NCI-H526 treated with DMSO at 0.1 percent for 48 hours (cell line): Measurements from ENCODE around the gene MTARC2.
A peak's percentile ranks its signal among the peaks of the same experiment; 100 is the strongest.
"Not testable (repeated sequence)": the region's sequence is repeated elsewhere in the genome, so short reads cannot be mapped to it uniquely, and the experiment has no call there.

ENCODE experiments used
- DNase-seq: peaks from one replicate; lab custom pipeline; 2025; lab: John Stamatoyannopoulos, UW

Gene MTARC2

DNA sequence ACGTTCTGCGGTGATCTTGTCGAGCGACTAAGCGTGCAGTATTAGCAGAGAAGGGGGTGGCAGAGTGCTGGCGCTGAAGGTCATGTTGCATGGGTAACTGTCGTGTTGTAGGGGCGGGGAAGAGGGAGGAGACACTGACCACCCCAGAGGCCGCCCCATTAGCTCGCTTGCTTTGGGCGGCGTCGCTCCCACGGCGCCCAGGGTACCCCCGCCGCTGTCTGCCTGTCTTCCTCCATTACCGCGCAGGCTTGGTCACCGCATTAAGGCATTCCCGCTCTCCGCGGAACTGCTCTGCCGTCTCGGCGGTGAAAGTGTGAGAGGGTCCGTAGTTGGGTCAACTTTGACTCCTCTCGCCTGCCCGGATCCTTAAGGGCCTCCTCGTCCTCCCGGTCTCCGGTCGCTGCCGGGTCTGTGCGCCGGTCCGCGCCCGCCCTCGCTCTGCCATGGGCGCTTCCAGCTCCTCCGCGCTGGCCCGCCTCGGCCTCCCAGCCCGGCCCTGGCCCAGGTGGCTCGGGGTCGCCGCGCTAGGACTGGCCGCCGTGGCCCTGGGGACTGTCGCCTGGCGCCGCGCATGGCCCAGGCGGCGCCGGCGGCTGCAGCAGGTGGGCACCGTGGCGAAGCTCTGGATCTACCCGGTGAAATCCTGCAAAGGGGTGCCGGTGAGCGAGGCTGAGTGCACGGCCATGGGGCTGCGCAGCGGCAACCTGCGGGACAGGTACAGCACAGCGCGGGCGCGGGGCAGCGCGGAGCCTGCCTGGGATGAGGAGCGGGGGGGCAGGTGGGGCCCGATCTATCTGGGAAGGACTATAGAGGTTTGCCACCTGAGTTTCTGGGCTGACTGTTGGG, at the start of gene MTARC2:
Gene MTARC2, plus strand, starts transcription at position 234 of the 846 bp plus-strand sequence. Its CDS starts 210 bp downstream, at position 444.
- DNase-seq, result peak; percentile 53

DNA sequence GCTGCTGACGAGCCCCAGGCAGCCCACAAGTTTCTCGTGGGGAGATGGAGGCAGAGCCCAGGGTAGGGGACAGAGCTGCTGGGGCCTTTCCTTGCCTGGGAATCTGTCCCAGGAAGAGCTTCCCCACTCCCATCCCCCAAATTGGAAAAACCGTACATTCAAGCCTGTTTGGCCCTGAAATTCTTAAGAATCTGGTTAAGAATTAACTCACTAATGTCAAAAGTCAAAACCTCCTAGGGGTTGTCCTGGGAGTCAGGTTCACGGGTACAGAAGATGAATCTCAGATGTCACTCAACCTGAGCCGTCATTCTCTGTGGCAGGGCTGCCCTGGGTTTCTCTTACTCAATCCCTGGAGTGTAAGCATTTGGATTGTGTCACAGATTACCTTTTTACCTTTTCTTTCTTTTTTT, 49.5 kb upstream of the MTARC2 start:
- DNase-seq, result no peak

DNA sequence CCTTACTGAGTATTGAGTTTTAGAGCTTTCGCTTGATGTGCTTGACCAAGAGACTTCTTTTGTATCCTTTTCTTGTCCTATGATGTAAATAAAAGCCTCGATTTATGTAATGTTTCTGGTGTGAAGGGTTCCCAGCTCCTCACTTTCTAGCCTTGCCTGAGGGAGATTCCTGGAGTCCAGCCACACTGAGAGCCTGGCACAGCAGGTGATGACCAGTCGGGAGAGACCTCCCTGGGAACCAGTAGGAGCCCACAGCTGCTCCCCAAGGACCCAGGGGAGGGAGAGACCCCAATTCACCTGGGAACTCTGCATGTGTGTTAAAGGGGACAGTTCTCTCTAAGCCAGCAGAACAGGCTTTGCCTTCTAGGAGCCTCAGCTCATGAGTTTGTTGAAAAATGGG, 49.1 kb upstream of the MTARC2 start:
- DNase-seq, result no peak

DNA sequence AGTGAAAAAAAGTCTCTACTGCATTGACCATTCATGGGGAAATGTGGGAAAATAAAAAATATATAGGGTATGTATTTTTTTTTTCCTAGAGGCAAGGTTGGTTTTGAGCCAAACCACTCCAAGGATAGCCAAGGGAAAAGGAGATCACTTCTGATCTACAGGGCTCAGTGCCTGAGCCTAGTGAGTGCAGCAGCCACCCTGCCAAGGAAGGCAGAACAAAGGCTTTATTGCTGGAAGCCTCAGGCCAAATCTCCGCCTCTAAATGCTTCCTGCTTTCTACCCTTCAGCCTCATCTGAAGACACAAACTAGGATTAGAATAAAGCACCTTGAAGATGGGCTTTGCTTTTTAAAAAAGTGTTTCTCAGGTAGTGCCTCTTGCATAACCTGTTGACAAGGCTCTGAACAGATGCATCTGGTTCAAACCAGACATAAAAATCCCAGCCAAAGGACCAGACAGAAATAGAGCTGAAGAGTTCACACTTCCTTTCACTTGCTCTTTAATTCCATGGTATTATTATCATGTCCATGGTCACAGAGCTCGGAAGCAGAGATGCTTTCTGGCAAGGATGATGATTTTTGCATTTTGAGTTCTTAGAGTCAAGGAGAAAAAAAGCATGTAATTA, 47.5 kb upstream of the MTARC2 start:
- DNase-seq, result no peak

DNA sequence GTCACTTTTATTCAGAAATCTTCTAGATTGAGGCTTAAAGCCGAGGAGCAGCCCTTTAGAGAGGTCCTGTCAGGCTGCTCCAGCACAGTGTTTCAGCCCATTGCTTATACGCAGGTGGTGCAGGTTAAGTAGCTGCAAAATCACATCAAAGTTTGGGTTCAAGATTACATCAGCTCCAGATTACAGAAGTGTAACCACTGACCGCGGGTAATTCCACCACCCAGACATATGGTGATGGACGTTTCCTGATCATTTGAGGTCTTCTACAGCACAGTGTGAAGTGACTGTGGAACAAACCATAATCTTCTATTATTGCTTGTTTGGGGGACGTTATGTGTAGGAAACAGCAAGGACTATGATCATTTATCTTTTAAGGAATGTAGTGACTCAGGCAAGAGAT, 46.1 kb upstream of the MTARC2 start:
- DNase-seq, result no peak

DNA sequence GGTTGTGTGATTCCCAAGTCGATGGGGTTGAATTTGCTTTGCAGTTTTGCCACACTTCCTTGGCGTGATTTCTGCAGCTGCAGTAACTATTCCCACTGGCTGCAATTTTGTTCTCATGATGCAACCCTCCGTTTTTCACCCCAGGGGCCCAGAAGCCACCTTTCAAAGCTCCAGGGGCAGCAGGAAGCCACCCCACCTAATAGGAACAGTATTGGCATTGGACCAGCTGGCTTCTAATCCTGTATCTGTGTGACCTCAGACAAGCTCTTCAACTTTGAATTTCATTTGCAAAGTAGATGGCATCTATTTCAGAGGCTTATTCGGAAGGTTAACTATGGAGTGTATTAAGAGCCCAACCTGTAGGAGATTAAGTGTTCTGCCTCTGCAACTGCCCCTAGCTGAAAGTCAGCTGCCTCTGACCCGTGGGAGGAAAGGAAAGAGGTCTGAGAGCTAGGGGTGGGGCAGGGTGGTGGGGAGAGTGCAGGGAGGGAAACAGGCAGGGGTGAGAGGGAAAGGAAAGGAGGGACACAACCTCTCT, 45.3 kb upstream of the MTARC2 start:
- DNase-seq, result no peak

DNA sequence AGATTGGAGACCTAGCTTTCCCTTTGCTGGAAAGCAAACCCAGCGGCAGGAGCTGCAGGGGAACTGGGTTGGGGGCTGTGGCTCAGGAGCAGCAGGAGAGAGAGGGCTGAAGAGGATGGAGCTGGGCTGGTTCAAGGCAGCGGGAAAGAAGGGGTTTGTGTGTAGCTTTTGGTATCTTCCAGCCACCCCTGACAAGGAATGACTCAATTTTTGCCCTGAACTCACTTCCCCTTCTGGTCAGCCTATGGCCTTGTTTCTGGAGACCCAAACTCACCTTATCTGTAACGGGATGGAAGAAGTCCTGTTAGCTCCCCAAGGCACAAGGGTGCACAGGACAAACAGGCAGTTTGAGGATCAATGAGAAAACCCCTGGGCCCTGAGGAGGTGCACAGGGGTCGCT, 44.8 kb upstream of the MTARC2 start:
- DNase-seq, result no peak

DNA sequence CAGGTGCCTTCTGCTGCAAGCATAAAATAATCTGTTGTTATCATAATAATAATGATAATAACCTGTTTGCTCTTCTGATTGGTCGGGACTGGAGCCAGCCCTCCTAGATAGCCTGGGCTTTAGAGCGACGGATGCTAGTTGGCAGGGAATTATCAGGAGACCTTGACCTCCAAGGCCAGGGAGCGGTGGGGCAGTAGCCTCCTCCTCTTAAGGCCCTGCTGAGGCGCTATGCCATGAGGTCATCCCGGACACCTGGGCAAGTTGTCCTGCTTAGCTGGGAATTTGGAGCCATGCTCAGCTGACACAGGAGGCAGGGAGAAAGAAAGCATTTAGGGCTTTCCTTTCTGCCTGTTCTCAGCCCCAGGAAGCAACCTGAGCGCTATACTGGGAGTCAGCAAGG, 42.3 kb upstream of the MTARC2 start:
- DNase-seq, result no peak

DNA sequence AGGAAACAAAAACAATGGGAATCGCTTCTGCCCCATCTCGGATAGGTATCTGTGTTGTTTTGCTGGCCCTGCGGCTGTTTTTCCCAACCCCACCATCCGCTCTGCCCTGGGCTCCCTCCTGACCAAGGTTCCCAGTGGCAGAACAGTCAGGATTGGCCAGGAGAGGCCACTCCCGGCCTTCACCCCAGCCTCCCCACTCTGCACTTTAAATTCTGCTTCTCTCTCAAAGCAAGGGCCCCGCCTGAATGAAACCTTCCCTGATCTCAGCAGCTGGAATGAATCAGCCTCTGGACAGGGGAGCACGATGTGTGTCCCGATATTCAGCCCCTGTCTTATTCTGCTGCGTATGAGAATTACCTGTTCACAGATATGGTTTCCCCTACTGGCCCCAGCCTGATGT, 41.6 kb upstream of the MTARC2 start:
- DNase-seq, result no peak

DNA sequence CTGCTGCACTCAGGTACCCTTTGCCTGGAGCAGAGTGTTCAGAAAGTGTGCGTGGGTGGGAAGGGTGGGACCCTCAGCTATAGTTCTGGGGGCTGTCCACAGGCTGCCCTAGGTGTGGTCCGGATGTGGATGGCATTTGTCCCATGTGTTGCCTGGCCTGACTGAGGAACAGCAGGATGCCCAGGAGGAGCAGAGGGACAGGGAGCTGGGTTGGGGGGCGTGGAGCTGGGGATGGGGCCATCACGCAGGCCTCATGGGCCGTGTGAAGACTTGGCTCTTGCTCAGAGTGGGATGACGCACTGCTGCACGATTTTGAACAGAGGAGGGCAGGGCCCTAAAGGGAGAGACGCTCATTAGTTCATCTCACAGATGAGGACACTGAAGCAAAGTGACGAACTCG, 41.0 kb upstream of the MTARC2 start:
- no peak for DNase-seq

DNA sequence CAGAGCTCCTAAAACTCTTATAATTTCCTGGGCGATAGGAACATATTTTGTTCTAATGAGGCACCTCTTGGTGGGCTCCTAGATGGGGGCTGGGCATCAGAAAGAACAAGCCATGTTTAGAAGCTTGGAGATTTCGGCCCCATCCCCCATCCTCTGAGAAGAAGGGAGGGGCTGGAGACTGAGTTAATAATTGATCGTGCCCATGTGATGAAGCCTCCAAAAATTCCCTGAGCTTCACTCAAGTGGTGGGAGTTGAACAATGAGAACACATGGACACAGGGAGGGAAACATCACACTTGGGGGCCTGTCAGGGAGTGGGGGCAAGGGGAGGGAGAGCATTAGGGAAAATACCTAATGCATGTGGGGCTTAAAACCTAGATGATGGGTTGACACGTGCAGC, 39.9 kb upstream of the MTARC2 start:
- no peak for DNase-seq

DNA sequence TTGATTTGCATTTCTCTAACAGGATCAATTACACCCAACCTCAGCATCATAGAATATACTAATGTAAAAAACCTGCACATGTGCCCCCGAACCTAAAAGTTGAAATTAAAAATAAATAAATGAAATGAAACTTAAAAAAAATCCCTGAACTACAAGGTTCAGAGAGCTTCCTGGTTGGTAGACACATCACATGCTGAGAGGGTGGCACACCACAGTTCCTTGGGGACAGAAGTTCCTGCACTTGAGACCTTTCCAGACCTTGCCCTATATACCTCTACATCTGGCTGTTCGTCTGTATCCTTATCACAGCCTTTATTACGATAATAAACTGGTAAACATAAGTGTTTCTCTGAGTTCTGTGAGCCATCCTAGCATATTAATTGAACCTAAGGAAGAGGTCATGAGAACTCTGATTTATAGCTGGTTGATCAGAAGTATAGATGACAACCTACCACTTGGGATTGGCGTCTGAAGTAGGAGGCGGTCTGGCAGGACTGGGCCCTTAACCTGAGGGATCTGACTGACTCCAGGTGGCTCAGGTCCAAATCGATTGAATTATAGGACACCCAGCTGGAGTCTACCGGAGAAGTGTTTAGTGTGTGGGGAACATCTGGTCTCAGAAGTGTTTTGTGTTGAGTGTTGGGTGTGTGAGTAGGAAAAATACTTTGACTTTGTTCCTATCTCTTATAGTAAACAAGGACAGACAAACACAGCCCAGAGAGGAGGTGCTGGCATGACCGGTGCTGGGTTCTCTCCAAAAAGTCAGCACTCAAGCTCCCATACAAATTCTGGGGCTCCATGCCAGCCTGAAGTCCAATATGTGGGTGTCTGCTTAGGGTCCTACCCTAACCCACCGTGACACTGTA, 39.0 kb upstream of the MTARC2 start:
- no peak for DNase-seq

DNA sequence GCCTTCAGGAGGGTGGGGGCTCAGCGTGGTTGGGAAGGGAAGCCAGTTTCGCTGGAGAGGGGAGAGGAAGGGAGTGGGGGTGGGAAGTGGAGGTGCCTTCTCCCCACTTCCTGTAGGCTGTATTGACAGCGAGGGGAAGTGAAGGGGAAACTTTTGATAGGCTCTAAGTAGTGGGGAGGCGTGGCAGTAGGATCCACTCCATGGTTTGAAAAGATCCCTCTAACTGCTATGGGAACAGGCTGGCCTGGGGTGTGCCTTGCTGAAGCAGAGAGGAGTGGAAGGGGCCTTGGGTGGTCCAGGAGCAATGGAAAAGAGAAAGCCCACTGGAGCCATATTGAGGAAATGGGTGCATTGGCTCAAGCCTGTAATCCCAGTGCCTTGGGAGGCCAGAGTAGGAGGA, 37.8 kb upstream of the MTARC2 start:
- DNase-seq, result no peak

DNA sequence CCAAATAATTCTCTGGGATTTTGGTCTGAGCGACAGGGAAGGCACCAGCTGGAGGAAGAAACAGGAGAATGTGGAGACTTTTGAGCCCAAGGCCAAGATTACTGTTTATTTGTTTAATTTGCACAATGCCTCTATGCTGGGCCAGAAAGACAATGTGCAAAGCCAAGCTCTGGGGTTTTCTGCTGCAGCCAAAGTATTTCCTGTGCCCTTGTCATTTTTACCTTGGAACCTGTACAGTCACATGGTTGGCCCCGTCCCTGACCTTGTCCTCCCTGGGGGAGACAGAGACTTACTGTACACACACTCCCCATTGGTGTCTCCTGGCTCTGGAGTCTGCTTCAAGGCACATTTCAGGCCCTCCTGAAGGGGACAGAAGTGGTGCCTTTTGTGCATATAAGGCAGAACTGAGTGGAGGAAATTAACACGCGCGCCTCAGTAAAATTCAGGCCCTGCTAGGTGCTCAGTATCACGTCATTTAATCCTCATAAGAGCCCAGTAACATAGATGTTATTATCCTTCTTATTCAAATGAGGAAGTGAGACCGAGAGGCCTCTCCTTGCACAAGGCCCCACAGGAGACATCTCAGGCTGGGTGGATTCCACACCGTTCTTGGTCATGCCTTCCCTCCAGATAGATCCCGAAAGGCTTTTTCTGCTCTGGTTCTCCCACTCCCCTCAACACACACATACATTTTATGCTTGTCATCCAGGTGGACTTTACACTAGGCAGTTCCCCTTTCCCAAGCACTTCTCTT, 36.9 kb upstream of the MTARC2 start:
- DNase-seq, result no peak

DNA sequence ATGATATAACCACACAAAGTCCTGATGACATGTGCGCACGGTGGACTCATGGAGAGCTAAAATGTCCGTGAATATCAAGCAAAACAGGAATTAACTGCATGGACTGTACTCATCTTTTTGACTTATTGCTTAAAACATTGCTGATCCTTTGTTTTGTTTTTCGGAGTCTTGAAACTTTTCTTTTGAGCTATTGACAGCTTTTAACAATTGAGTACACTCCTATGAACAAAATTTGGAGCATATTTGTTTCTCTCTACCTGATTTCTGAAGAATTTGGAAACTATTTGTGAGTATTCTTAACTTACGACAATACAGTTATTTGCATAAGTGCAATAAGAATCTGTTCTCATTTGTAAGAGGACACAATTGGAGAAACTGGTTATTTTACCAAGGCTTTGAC, 32.1 kb upstream of the MTARC2 start:
- DNase-seq, result not testable (repeated sequence)

DNA sequence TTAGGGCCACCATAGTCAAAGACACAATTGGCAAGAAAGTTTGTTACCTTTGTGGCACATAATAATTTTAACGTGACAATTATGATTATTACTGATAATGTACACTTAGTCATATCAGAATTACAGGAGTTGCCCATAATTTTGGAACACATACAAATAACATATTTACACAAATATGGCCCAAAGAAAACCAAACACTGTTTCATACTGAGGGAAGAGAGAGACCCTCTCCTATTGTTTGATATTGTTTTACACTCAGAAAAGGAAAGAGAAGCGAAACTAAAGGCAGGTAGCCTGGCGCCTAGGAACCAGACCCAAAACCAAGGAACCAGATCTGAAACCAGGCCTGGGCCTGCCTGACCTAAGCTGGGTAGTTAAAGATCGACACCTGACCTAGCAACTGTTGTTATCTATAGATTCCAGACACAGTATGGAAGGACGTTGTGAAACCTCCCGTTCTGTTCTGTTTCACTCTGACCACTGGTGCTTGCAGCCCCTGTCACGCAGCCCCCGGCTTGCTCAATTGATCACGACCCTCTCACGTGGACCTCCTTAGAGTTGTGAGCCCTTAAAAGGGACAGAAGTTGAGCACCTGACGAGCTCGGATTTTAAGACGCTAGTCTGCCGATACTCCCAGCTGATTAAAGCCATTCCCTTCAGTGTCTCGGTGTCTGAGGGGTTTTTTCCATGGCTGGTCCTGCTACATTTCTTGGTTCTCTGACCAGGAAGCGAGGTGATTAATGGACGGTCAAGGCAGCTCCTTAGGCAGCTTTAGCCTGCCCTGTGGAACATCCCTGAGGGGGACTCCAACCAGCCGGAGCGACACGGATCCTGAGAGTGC, 30.1 kb upstream of the MTARC2 start:
- no peak for DNase-seq

DNA sequence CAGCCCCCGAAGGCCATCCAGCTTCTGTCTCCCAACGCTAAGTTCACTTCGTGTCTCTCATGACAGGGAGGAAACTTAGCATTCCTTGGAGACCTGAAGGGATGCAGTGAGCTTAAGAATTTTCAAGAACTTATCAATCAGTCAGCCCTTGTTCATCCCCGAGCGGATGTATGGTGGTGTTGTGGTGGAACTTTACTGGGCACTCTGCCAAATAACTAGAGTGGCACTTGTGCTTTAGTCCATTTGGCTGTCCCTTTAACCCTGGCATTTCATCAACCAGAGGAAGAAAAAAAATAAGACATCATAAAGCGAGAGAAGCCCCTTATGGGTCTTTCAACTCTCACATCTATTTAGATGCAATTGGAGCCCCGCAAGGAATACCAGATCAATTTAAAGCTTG, 26.9 kb upstream of the MTARC2 start:
- not testable (repeated sequence) for DNase-seq

DNA sequence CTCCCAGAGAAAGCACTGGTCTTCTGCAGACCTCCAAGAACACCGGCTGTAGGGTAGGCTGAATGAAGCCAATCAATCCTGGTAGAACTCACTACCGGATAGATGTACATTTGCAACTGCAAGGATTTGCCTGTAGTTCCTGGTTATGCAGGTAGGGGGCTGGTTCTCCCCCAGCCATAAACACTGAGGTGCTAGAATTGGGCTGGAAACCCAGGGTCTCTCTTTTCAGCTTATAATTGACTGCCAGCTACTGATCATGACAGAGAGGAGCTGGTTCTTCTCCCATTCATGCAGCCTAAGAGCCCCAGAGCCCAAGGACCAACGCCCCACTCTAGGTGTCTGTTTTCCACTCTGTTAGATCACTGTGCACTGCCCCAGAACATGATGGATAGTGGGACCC, 21.5 kb upstream of the MTARC2 start:
- no peak for DNase-seq

DNA sequence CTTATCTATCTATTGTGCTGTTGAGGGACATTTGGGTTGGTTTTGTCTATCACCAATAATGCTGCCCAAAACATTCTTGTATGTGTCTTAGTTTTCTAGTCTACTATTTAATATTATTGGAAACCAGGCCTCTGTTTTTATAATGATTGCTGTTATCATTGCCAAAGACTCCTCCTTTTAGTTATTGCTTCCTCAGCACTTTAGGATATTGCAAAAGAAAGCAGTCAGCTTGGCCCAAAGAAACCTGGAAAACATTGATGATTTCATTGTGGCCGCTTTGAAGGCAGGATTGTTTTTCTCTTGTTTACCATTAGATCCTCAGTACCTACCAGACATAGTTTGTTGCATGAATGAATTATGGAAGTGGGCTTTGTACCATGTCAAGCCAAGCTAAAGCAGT, 20.6 kb upstream of the MTARC2 start:
- DNase-seq, result no peak

DNA sequence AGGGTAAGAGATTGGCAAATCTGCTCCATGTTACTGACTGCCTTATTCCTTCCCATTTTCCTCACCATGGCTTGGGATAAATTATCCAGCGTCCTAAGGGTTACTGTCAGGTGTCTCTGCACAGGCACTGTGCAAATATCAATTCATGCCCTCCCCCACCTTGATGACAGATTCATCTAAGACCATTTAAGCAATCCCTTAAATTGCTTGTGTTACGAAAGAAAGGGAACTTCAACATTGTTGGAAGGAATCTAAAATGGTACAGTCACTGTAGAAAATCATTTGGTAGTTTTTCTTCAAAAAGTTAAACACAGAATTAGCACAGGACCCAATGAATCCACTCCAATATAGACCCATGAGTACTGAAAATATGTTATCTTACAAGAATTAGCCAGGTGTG, 17.6 kb upstream of the MTARC2 start:
- no peak for DNase-seq

DNA sequence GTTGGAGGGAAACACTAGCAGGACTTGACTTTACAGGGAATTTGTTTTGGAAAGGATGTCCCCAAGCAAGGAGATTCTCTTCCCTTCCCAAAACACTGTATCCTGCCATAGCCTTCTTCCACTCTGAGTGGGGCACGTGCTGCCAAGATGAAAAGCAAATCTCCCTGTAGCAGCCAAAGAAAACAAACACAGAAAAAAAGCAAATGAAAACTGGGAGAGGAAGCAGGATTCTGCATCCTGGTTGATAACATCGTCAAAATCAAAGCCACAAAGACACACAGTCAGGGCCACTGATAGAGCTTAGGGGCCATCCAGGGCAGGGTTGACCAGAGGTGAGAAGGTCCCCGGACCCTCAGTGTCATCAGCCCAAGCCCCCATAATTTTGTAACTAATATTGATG, 16.0 kb upstream of the MTARC2 start:
- DNase-seq, result no peak
